MM.1S (cell line): ENCODE data around the gene PLCB4.
A peak's percentile ranks its signal among the peaks of the same experiment; 100 is the strongest.

Source experiments
- DNase-seq: peaks from one replicate; pipeline ENCODE4 v3.0.0-alpha.2; 2015
- H2AFZ ChIP-seq: fragments of 300-600 bp; sonication (generic); 2 replicates; pipeline ENCODE4 v1.6.0; 2016; ENCODE audit warnings: antibody characterized with exemption, low read length
- H3F3A ChIP-seq: fragments of 300-600 bp; sonication (generic); 2 replicates; pipeline ENCODE4 v1.6.1; 2016; ENCODE audit warnings: mild to moderate bottlenecking, antibody characterized with exemption, low read length, moderate library complexity, mixed read lengths; ENCODE audit not compliant: insufficient read depth
- H3K27ac ChIP-seq: fragments of 300-600 bp; sonication (generic); 2 replicates; pipeline ENCODE4 v1.5.1; 2016; ENCODE audit warnings: mild to moderate bottlenecking, low read length
- H3K27me3 ChIP-seq: fragments of 300-600 bp; sonication (generic); replicated peaks from 2 replicates; pipeline ENCODE4 v1.6.0; 2016; ENCODE audit warnings: low read length; ENCODE audit not compliant: insufficient read depth
- H3K36me3 ChIP-seq: fragments of 300-600 bp; sonication (generic); replicated peaks from 2 replicates; pipeline ENCODE4 v1.6.1; 2016; ENCODE audit warnings: mild to moderate bottlenecking, low read length, mixed read lengths; ENCODE audit not compliant: insufficient read depth
- H3K4me1 ChIP-seq: fragments of 300-600 bp; sonication (generic); 2 replicates; pipeline ENCODE4 v1.6.1; 2016; ENCODE audit warnings: low read length, mixed read lengths
- H3K4me2 ChIP-seq: fragments of 300-600 bp; sonication (generic); 2 replicates; pipeline ENCODE4 v1.6.0; 2016; ENCODE audit warnings: low read depth, low read length
- H3K4me3 ChIP-seq: fragments of 300-600 bp; sonication (generic); 2 replicates; pipeline ENCODE4 v1.5.1; 2016; ENCODE audit warnings: low read length, mixed read lengths
- H3K79me2 ChIP-seq: fragments of 300-600 bp; sonication (generic); 2 replicates; pipeline ENCODE4 v1.6.1; 2016; ENCODE audit warnings: mixed run types, low read length, mixed read lengths
- H3K9ac ChIP-seq: fragments of 300-600 bp; sonication (generic); 2 replicates; pipeline ENCODE4 v1.6.1; 2016; ENCODE audit warnings: low read length, mixed read lengths
- H3K9me2 ChIP-seq: fragments of 300-600 bp; sonication (generic); replicated peaks from 2 replicates; pipeline ENCODE4 v1.6.1; 2016; ENCODE audit warnings: mild to moderate bottlenecking, low read length, mixed read lengths; ENCODE audit not compliant: insufficient read depth
- H3K9me3 ChIP-seq: fragments of 300-600 bp; sonication (generic); replicated peaks from 2 replicates; pipeline ENCODE4 v1.6.1; 2016; ENCODE audit warnings: mild to moderate bottlenecking, low read length, mixed read lengths; ENCODE audit not compliant: insufficient read depth
- H4K20me1 ChIP-seq: fragments of 300-600 bp; sonication (generic); 2 replicates; pipeline ENCODE4 v1.6.1; 2016; ENCODE audit warnings: mild to moderate bottlenecking, low read length, moderate library complexity, mixed read lengths; ENCODE audit not compliant: insufficient read depth
- EZH2 ChIP-seq: fragments of 300-600 bp; sonication (generic); optimal IDR thresholded peaks from 2 replicates; pipeline ENCODE3; 2017; ENCODE audit warnings: low read depth, mild to moderate bottlenecking, antibody characterized with exemption, low read length, mixed read lengths
- EZH2phosphoT487 ChIP-seq: fragments of 300-600 bp; sonication (generic); IDR thresholded peaks from 2 replicates; pipeline ENCODE4 v1.6.1; 2018; ENCODE audit warnings: antibody characterized with exemption, low read length
- TF ChIP-seq, protein P1 (sequence below): fragments of 300-600 bp; sonication (generic); IDR thresholded peaks from 2 replicates; pipeline ENCODE4 v1.5.1; 2016; ENCODE audit warnings: antibody characterized with exemption, low read length, mixed read lengths

Gene PLCB4

DNA sequence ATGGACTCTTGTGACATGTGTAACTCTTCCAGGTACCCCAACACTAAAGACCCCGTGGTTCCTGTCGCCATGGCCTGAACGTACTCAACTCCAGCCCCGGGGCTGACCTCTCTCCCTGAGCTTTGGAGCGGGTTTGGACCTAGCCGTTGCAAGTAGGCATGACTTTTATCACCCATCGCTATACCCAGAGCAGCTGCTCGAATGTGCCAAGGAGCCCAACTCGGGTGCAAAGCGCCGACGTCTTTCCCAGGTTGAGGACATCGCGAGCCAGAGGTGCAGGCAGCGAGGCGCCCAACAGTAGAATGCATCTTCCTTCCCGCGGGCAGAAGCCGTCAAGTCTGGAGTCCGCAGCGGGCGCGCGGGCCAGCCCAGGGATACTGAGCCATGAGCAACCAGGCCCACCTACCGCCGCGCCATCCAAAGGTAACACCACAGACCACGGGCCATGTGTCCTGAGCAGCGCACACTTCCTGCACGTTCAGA lies 439.9 kb downstream of the PLCB4 start:
- H3K4me1 ChIP-seq = peaks cover 25% of the 10 kb centered on the region
- no peaks in the 10 kb centered on the region for H3K27me3 ChIP-seq
- no peak for TF ChIP-seq EZH2phosphoT487
- TF ChIP-seq EZH2 = no peak
- TF ChIP-seq, protein P1, sequence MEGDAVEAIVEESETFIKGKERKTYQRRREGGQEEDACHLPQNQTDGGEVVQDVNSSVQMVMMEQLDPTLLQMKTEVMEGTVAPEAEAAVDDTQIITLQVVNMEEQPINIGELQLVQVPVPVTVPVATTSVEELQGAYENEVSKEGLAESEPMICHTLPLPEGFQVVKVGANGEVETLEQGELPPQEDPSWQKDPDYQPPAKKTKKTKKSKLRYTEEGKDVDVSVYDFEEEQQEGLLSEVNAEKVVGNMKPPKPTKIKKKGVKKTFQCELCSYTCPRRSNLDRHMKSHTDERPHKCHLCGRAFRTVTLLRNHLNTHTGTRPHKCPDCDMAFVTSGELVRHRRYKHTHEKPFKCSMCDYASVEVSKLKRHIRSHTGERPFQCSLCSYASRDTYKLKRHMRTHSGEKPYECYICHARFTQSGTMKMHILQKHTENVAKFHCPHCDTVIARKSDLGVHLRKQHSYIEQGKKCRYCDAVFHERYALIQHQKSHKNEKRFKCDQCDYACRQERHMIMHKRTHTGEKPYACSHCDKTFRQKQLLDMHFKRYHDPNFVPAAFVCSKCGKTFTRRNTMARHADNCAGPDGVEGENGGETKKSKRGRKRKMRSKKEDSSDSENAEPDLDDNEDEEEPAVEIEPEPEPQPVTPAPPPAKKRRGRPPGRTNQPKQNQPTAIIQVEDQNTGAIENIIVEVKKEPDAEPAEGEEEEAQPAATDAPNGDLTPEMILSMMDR = no peak
- H3K9me3 ChIP-seq = no peaks in the 10 kb centered on the region
- H3K79me2 ChIP-seq = peaks cover 33% of the 10 kb centered on the region
- no peak for DNase-seq
- no peaks in the 10 kb centered on the region for H3K9me2 ChIP-seq
- H2AFZ ChIP-seq = no peak overlapping the region
- H4K20me1 ChIP-seq = no peaks in the 10 kb centered on the region
- peaks cover 40% of the 10 kb centered on the region for H3F3A ChIP-seq
- no peak overlapping the region for H3K4me2 ChIP-seq
- no peak overlapping the region for H3K27ac ChIP-seq
- H3K4me3 ChIP-seq = no peak overlapping the region
- H3K36me3 ChIP-seq = no peaks in the 10 kb centered on the region
- no peak overlapping the region for H3K9ac ChIP-seq

DNA sequence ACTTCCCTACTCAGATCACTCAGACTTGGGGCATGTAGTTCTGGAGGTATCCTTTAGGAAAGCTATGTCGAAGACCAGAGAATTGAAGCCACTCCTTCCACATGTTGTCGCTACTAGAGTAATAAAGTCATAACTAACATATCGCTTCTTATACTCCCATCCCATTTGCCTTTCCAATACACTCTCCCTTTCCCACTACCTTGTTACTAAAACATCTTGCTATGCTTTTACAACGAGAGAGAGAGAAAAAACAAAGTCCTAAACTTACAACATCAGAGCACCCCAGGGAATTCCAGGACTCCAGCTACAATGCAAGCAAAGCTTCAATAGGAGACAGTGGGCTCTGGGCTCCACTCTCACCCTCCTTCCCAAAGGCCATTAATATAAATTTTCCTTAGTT lies 440.4 kb downstream of the PLCB4 start:
- Histone ChIP-seq H3K27ac (peak overlapping the region; percentile 83; the same call in 1 of the 2 replicates), H3K36me3 (no peaks in the 10 kb centered on the region), H3F3A (peaks cover 45% of the 10 kb centered on the region), H3K9me2 (no peaks in the 10 kb centered on the region), H4K20me1 (no peaks in the 10 kb centered on the region), H3K9me3 (no peaks in the 10 kb centered on the region), H3K9ac (no peak overlapping the region), H3K4me3 (no peak overlapping the region), H3K27me3 (no peaks in the 10 kb centered on the region), H3K4me2 (no peak overlapping the region), H3K4me1 (peaks cover 20% of the 10 kb centered on the region), H2AFZ (no peak overlapping the region), H3K79me2 (peaks cover 38% of the 10 kb centered on the region)
- TF ChIP-seq EZH2 = no peak
- TF ChIP-seq EZH2phosphoT487 = no peak
- TF ChIP-seq, protein P1 = no peak
- DNase-seq = no peak

DNA sequence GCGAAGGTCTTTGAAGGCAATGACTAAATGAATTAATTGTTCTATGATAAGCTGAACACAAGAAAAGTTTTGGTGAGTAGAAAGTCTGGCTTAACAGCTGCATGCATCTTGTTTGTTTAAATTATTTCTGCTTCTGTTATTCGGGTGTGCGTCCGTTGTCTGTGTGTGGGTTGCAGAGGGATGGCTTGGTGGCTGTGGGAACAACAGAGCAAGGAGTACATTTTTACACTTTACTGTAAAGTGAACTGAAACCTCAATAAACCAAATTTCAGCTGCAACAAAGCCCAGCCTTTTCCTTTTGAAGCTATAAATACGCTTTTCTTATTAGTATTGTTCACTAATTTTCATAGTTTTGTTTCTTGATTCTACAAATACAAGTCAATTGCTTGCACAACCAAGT lies 442.0 kb downstream of the PLCB4 start:
- no peak for TF ChIP-seq EZH2
- TF ChIP-seq, protein P1 = no peak
- TF ChIP-seq EZH2phosphoT487 = no peak
- DNase-seq = peak; percentile 76
- peak overlapping the region; percentile 90 for H3K4me3 ChIP-seq
- peaks cover 53% of the 10 kb centered on the region for H3F3A ChIP-seq
- peaks cover 16% of the 10 kb centered on the region for H3K4me1 ChIP-seq
- H3K79me2 ChIP-seq = peaks cover 55% of the 10 kb centered on the region
- H3K9me2 ChIP-seq = no peaks in the 10 kb centered on the region
- 0 out of 2 replicates have a peak, but pooled peaks cover 2% of the 10 kb centered on the region for H3K36me3 ChIP-seq
- H3K27me3 ChIP-seq = no peaks in the 10 kb centered on the region
- H3K9ac ChIP-seq = peak overlapping the region; percentile 94; the same call in 1 of the 2 replicates
- H3K27ac ChIP-seq = peak overlapping the region; percentile 83
- H2AFZ ChIP-seq = no peak overlapping the region
- no peaks in the 10 kb centered on the region for H3K9me3 ChIP-seq
- H4K20me1 ChIP-seq = no peaks in the 10 kb centered on the region
- peak overlapping the region; percentile 42 for H3K4me2 ChIP-seq
